H1 (cell line): ENCODE data around the gene SCN3B. TPM values are rescaled to one million over a fixed set of nuclear protein-coding genes. Genes with fewer than 3 reads are reported as not detected.

Experiments
- BACH1 ChIP-seq: IDR thresholded peaks from 2 replicates; pipeline ENCODE4 v1.6.1; 2012; ENCODE audit warnings: low read length, improper control_type of control experiment
- CBX5 ChIP-seq: fragments of 300-800, 300-1000 bp; sonication (generic); IDR thresholded peaks from 2 replicates; pipeline ENCODE4 v1.7.1; 2016; ENCODE audit warnings: antibody characterized with exemption, low read length, low read depth
- GABPA ChIP-seq: IDR thresholded peaks from 2 replicates; pipeline ENCODE4 v1.6.1; 2011; ENCODE audit warnings: mild to moderate bottlenecking, low read length, moderate library complexity, borderline replicate concordance; ENCODE audit not compliant: insufficient read depth
- JUN ChIP-seq: IDR thresholded peaks from 2 replicates; pipeline ENCODE4 v1.6.1; 2011; ENCODE audit warnings: low read depth, mild to moderate bottlenecking, improper control_type of control experiment, low read length
- TCF12 ChIP-seq: IDR thresholded peaks from 2 replicates; pipeline ENCODE4 v1.6.1; 2011; ENCODE audit warnings: low read depth, mild to moderate bottlenecking, low read length
- polyA plus RNA-seq, 7 experiments: library from polyadenylated mRNA; depleted of rRNA in 3 of 7; stranded (reverse) in 5 of 7; unstranded in 2 of 7; fragments of >200 nt in 5 of 7; fragments of 200-250 nt in 2 of 7; gene quantifications; 1 replicate in 5 of 7; 2 replicates in 1 of 7; 4 replicates in 1 of 7; pipeline versions ENCODE4 v1.2.1 to v1.2.3, GENCODE V29; 2011 to 2013; ENCODE audit warnings: missing spikeins in 2 of 7, mixed read lengths in 2 of 7
- total RNA-seq: library from RNA; stranded (reverse); fragmentation: NEBNext Ultra II Directional; extraction: Animal tissue kit (Norgen Biotek cat#: 25700); gene quantifications from 2 replicates; pipeline ENCODE4 v1.2.1, GENCODE V29; 2021

The SCN3B gene
- total and polyA plus RNA-seq, 2 of the 8 experiments (the other 6 are each of a cell fraction or from before 2014, with no cell fraction given) = 0.67 to 1.1 TPM

- no peak for TF ChIP-seq BACH1
- no peak for TF ChIP-seq GABPA
- TF ChIP-seq TCF12 = no peak
- no peak for TF ChIP-seq JUN
- TF ChIP-seq CBX5 = no peak
- TF ChIP-seq, all 59 proteins: peak for 0
Observed at GRCh38 chr11:123678246-123678645, 23.8 kb upstream of the SCN3B start (continued).
